Measurements from ENCODE around the gene SACS.

DNA sequence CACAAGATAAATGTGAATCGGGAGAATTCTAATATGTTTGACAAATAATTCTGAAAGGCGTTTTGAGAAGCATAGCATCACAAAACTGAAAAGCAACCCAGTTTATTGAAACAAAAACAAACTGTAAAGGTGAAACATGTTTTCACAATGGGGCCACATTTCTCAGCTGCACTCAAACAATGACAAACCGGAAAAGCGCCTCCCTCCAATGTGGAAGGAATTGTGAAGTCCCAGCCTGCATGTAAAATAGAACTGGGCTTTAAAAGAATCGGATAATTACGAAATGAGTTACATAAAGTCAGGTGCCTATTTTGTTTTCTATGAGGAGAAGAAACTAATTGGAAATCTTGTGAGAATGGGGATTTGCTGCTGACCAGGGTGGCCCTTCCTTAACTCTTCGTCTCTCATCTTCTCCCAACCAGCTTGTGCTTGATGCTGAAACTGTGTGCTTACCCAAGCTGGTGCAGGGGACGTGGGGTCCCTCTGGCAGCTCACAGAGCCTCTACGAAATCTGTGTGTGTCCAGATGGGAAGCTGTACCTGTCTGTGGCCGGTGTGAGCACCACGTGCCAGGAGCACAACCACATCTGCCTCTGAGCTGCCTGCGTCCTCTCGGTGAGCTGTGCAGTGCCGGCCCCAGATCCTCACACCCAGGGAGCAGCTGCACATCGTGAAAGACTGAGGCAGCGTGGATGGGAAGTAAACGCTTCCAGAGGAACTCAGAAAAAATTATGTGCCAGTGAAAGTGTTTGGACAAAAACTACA is 109.4 kb downstream of the SACS start:
- no peak for TF ChIP-seq RCOR1 (IDR thresholded peaks at IDR 0.05; ENCODE audit: insufficient replicate concordance, low read length)
- TF ChIP-seq MXI1 (IDR thresholded peaks at IDR 0.05; ENCODE audit: borderline replicate concordance, low read depth, low read length), result no peak
- TF ChIP-seq, protein P1, sequence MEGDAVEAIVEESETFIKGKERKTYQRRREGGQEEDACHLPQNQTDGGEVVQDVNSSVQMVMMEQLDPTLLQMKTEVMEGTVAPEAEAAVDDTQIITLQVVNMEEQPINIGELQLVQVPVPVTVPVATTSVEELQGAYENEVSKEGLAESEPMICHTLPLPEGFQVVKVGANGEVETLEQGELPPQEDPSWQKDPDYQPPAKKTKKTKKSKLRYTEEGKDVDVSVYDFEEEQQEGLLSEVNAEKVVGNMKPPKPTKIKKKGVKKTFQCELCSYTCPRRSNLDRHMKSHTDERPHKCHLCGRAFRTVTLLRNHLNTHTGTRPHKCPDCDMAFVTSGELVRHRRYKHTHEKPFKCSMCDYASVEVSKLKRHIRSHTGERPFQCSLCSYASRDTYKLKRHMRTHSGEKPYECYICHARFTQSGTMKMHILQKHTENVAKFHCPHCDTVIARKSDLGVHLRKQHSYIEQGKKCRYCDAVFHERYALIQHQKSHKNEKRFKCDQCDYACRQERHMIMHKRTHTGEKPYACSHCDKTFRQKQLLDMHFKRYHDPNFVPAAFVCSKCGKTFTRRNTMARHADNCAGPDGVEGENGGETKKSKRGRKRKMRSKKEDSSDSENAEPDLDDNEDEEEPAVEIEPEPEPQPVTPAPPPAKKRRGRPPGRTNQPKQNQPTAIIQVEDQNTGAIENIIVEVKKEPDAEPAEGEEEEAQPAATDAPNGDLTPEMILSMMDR (conservative IDR thresholded peaks at IDR 0.05; ENCODE audit: low read depth, low read length), result no peak
- no peak for TF ChIP-seq POLR2A (IDR thresholded peaks at IDR 0.05; ENCODE audit: low read depth, low read length)
- no peak for TF ChIP-seq CEBPB (IDR thresholded peaks at IDR 0.05; ENCODE audit: low read depth, low read length)
- no peak for TF ChIP-seq MAFK (IDR thresholded peaks at IDR 0.05; ENCODE audit: low read depth, low read length)
- TF ChIP-seq, protein P2, sequence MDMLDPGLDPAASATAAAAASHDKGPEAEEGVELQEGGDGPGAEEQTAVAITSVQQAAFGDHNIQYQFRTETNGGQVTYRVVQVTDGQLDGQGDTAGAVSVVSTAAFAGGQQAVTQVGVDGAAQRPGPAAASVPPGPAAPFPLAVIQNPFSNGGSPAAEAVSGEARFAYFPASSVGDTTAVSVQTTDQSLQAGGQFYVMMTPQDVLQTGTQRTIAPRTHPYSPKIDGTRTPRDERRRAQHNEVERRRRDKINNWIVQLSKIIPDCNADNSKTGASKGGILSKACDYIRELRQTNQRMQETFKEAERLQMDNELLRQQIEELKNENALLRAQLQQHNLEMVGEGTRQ (IDR thresholded peaks at IDR 0.05; ENCODE audit: low read depth, low read length), result no peak
- TF ChIP-seq MAZ (IDR thresholded peaks at IDR 0.05; ENCODE audit: borderline replicate concordance, low read depth, low read length), result no peak

Data from IMR-90 (cell line).